ENCODE measurements around the gene NOL9. TPM values are rescaled to one million over a fixed set of nuclear protein-coding genes. Genes with fewer than 3 reads are reported as not detected.
A peak's percentile ranks its signal among the peaks of the same experiment; 100 is the strongest.

The NOL9 gene
- total and polyA plus RNA-seq, 2 of the 13 experiments (the other 11 are each of a cell fraction or from before 2014, with no cell fraction given), result 18.0 to 24.7 TPM

- TF ChIP-seq, protein P1, sequence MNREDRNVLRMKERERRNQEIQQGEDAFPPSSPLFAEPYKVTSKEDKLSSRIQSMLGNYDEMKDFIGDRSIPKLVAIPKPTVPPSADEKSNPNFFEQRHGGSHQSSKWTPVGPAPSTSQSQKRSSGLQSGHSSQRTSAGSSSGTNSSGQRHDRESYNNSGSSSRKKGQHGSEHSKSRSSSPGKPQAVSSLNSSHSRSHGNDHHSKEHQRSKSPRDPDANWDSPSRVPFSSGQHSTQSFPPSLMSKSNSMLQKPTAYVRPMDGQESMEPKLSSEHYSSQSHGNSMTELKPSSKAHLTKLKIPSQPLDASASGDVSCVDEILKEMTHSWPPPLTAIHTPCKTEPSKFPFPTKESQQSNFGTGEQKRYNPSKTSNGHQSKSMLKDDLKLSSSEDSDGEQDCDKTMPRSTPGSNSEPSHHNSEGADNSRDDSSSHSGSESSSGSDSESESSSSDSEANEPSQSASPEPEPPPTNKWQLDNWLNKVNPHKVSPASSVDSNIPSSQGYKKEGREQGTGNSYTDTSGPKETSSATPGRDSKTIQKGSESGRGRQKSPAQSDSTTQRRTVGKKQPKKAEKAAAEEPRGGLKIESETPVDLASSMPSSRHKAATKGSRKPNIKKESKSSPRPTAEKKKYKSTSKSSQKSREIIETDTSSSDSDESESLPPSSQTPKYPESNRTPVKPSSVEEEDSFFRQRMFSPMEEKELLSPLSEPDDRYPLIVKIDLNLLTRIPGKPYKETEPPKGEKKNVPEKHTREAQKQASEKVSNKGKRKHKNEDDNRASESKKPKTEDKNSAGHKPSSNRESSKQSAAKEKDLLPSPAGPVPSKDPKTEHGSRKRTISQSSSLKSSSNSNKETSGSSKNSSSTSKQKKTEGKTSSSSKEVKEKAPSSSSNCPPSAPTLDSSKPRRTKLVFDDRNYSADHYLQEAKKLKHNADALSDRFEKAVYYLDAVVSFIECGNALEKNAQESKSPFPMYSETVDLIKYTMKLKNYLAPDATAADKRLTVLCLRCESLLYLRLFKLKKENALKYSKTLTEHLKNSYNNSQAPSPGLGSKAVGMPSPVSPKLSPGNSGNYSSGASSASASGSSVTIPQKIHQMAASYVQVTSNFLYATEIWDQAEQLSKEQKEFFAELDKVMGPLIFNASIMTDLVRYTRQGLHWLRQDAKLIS (CRISPR knock-in tag; IDR thresholded peaks at IDR 0.05), result no peak
- no peak for TF ChIP-seq NR2F1 (CRISPR knock-in tag; IDR thresholded peaks at IDR 0.05)
- peak; percentile 69; the same call in 1 of the 2 replicates for TF ChIP-seq TP53 (CRISPR knock-in tag; conservative IDR thresholded peaks at IDR 0.05)
- TF ChIP-seq EZH2 (conservative IDR thresholded peaks at IDR 0.05; ENCODE audit: low read depth, low read length), result no peak
- no peak for TF ChIP-seq ELF4 (CRISPR knock-in tag; IDR thresholded peaks at IDR 0.05; ENCODE audit: borderline replicate concordance)
- TF ChIP-seq, protein P2, sequence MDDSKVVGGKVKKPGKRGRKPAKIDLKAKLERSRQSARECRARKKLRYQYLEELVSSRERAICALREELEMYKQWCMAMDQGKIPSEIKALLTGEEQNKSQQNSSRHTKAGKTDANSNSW (CRISPR knock-in tag; IDR thresholded peaks at IDR 0.05; ENCODE audit: borderline replicate concordance), result 0 out of 2 replicates have a peak, but pooled peaks have one; percentile 31
- no peak for TF ChIP-seq ZNF225 (CRISPR knock-in tag; IDR thresholded peaks at IDR 0.05)
- no peak for TF ChIP-seq ZNF780A (CRISPR knock-in tag; IDR thresholded peaks at IDR 0.05)
- TF ChIP-seq CERS6 (CRISPR knock-in tag; IDR thresholded peaks at IDR 0.05), result no peak
- peak; percentile 29; the same call in 1 of the 2 replicates for TF ChIP-seq ZNF350 (CRISPR knock-in tag; IDR thresholded peaks at IDR 0.05; ENCODE audit: borderline replicate concordance, low read depth)
- no peak for TF ChIP-seq PRMT3 (CRISPR knock-in tag; IDR thresholded peaks at IDR 0.05; ENCODE audit: borderline replicate concordance, low read depth)
- TF ChIP-seq, protein P3, sequence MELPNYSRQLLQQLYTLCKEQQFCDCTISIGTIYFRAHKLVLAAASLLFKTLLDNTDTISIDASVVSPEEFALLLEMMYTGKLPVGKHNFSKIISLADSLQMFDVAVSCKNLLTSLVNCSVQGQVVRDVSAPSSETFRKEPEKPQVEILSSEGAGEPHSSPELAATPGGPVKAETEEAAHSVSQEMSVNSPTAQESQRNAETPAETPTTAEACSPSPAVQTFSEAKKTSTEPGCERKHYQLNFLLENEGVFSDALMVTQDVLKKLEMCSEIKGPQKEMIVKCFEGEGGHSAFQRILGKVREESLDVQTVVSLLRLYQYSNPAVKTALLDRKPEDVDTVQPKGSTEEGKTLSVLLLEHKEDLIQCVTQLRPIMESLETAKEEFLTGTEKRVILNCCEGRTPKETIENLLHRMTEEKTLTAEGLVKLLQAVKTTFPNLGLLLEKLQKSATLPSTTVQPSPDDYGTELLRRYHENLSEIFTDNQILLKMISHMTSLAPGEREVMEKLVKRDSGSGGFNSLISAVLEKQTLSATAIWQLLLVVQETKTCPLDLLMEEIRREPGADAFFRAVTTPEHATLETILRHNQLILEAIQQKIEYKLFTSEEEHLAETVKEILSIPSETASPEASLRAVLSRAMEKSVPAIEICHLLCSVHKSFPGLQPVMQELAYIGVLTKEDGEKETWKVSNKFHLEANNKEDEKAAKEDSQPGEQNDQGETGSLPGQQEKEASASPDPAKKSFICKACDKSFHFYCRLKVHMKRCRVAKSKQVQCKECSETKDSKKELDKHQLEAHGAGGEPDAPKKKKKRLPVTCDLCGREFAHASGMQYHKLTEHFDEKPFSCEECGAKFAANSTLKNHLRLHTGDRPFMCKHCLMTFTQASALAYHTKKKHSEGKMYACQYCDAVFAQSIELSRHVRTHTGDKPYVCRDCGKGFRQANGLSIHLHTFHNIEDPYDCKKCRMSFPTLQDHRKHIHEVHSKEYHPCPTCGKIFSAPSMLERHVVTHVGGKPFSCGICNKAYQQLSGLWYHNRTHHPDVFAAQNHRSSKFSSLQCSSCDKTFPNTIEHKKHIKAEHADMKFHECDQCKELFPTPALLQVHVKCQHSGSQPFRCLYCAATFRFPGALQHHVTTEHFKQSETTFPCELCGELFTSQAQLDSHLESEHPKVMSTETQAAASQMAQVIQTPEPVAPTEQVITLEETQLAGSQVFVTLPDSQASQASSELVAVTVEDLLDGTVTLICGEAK (IDR thresholded peaks at IDR 0.05), result no peak
- TF ChIP-seq, protein P3 (CRISPR knock-in tag; IDR thresholded peaks at IDR 0.05), result peak; percentile 67; the same call in 1 of the 2 replicates
These were observed at the start of gene NOL9 (continued) for GRCh38 chr1:6554031-6554906.
